Prostate gland (tissue), 2 donors: ENCODE measurements around the gene PACSIN3.

Source experiments
- POLR2A ChIP-seq: fragments of 450-650 bp; IDR thresholded peaks from one replicate; pipeline ENCODE4 v1.6.1; 2016; ENCODE audit warnings: antibody characterized with exemption, mild to moderate bottlenecking
- POLR2AphosphoS5 ChIP-seq: sonication (generic); formaldehyde crosslinking; IDR thresholded peaks from one replicate; pipeline ENCODE4 v1.6.1; 2017; ENCODE audit warnings: antibody characterized with exemption
- TF ChIP-seq, protein P1 (sequence below), 4 experiments: fragments of 200-600 bp in 2 of 4; fragments of 450-650 bp in 2 of 4; sonication (generic) in 2 of 4; IDR thresholded peaks; 1 replicate in 3 of 4; 2 replicates in 1 of 4; pipeline ENCODE4 v1.5.1; 2016 to 2019; ENCODE audit warnings: antibody characterized with exemption in 4 of 4, mild to moderate bottlenecking in 2 of 4, moderate library complexity in 2 of 4

GRCh38 chr11:47175746-47176327, 10.4 kb downstream of the PACSIN3 start:
- TF ChIP-seq, protein P1, sequence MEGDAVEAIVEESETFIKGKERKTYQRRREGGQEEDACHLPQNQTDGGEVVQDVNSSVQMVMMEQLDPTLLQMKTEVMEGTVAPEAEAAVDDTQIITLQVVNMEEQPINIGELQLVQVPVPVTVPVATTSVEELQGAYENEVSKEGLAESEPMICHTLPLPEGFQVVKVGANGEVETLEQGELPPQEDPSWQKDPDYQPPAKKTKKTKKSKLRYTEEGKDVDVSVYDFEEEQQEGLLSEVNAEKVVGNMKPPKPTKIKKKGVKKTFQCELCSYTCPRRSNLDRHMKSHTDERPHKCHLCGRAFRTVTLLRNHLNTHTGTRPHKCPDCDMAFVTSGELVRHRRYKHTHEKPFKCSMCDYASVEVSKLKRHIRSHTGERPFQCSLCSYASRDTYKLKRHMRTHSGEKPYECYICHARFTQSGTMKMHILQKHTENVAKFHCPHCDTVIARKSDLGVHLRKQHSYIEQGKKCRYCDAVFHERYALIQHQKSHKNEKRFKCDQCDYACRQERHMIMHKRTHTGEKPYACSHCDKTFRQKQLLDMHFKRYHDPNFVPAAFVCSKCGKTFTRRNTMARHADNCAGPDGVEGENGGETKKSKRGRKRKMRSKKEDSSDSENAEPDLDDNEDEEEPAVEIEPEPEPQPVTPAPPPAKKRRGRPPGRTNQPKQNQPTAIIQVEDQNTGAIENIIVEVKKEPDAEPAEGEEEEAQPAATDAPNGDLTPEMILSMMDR (IDR thresholded peaks at IDR 0.05): no peak
- TF ChIP-seq POLR2A: no peak
- TF ChIP-seq POLR2AphosphoS5: no peak
